Suppressor macrophage treated with lipopolysaccharide for 4 hours (primary cell): ENCODE measurements around the gene EYA4.
"Not testable (repeated sequence)": the region's sequence is repeated elsewhere in the genome, so short reads cannot be mapped to it uniquely, and the experiment has no call there.

Experiments used
- DNase-seq: peaks from one replicate; pipeline ENCODE4 v3.0.0-alpha.2; 2020

The EYA4 gene

GRCh38 chr6:133542056-133542821 lies 301.1 kb downstream of the EYA4 start:
- DNase-seq = no peak

DNA sequence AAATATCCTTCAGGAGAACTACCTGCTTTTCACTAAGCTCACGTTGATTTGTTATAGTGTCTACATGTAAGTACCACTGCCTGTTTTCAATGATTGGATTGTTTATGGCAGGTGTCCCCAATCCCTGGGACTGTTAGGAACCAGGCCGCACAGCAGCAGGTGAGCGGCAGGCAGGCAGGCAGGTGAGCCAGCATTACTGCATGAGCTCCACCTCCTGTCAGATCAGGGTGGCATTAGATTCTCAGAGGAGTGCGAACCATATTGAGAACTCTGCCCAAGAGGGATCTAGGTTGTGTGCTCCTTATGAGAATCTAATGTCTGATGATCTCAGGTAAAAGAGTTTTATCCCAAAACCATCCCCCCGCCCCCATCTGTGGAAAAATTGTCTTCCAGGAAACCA lies 303.3 kb downstream of the EYA4 start:
- no peak for DNase-seq

DNA sequence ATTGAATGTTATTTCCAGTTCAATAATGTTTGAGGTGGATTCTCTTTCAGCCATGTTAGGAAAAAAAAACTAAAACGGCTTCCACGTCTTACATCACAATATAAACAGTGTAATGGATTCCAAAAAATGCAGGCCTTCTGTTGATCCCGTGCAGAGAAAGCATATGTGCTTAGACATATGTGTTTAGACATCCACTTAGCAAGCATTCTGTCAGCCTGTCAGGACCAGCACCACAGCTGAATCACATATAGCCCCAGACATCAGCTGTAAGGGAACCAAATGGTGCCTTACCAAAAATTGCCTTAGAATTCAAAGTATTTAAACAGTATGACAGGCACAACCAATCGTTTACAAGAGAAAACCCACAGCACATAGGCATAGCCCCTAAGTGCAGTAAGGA lies 304.9 kb downstream of the EYA4 start:
- no peak for DNase-seq

GRCh38 chr6:133547136-133547535 lies 306.0 kb downstream of the EYA4 start:
- no peak for DNase-seq

GRCh38 chr6:133548423-133549159 lies 307.4 kb downstream of the EYA4 start:
- DNase-seq = no peak

GRCh38 chr6:133549371-133549801 lies 308.2 kb downstream of the EYA4 start:
- no peak for DNase-seq

DNA sequence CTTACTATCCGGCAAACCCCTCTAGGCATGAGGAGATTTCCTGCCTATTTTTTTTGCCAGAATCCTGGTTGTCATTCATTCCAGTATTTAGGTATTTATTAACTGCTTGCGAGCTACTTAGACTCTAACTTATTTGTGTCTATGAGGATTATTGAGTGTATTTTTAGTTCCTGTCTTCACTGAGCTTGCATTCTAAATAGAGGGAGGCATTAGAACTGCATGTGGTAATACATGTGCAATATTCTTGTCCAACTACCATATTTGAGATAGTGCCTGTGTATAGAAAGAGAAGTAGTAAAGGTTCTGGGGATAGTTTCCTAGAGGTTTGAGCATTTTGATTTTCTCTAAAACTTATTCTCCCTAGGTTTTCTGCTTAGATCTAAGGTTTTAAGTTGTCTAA lies 308.9 kb downstream of the EYA4 start:
- DNase-seq = no peak

DNA sequence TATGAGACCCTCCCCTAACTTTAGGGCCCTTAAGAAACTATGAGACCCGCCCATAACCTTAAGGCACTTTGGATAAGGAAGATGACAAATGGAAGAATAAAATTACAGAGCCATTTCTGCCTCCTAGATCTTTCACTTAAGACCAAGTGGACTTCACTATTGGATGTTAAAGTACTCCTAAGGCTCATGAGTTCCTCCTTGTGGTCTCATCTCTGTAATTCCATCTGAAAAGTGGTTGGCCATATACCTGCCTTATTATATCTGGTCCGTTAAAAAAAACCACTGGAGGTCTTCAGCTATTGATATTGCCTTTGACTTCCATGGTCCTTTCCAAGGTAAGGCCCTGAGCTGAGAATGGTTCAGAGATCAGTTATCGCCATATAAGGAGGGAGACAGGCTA lies 310.3 kb downstream of the EYA4 start:
- DNase-seq = no peak

GRCh38 chr6:133551847-133552341 lies 310.7 kb downstream of the EYA4 start:
- no peak for DNase-seq

GRCh38 chr6:133553652-133554051 lies 312.5 kb downstream of the EYA4 start:
- DNase-seq = peak; percentile 26

- not testable (repeated sequence) for DNase-seq
Measured at GRCh38 chr6:133554121-133554520, 313.0 kb downstream of the EYA4 start.

DNA sequence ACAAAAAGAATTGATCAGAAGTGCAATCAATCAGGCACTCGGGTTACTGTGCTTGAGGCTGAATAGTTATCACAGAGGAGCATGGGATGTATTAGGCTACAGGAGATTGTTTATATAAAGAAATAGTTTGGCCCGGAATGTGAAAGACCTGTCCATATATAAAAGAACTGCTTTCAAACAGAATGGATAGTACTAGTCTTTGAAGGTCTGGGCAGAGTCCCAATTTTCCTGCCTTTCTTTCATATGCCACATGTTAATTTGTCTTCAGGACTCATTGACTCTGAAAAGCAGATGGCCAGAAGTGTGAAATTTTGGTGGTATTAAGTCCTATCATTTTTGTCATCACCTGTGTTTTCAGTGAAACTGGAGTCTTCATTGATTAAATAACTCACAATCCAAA lies 314.5 kb downstream of the EYA4 start:
- no peak for DNase-seq

- no peak for DNase-seq
Measured at GRCh38 chr6:133559926-133560325, 318.8 kb downstream of the EYA4 start.

DNA sequence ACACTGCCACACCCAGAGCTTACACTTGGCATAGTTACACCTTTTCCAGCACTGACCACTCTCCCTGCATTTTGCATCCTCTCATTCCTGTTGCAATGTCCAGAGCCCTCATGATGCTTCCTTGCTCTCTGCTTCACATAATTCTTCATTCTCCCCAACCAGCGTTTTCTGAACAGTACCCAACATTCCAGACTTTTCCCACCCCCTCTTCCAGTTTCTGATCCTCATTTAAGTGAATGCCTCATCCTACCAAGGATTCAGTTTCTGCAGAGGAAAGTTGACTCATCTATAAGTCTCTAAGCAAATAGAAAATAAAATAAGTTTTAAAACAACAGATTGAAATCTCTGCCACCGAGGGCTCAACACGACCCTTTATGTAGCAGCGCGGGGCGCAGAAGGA lies 326.5 kb downstream of the EYA4 start:
- DNase-seq = no peak

GRCh38 chr6:133568970-133569889 lies 328.1 kb downstream of the EYA4 start:
- DNase-seq = peak; percentile 5

- DNase-seq = no peak
Measured at GRCh38 chr6:133571681-133572080, 330.5 kb downstream of the EYA4 start.

GRCh38 chr6:133577851-133578250 lies 336.7 kb downstream of the EYA4 start:
- no peak for DNase-seq
